Measurements from ENCODE around the gene LRRC39.

LRRC39 gene

DNA sequence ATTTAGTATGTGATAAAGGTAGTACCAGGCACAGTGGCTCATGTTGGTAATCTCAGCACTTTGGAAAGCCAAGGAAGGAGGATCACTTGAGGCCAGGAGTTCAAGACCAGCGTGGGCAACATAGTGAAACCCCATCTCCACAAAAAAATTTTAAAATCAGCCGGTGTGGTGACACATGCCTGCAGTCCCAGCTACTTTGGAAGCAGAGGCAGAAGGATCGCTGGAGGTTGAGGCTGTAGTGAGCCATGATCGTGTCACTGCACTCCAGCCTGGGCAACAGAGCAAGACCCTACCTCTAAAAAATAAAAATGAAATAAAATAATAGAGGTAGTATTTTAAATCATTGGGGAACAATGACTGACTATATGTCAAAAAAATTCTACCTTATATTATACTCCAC is 62.5 kb downstream of the LRRC39 start:
- Histone ChIP-seq H3K9me2 (ENCODE audit: low read depth, low read length) (no peaks in the 10 kb centered on the region), H2AFZ (ENCODE audit: low read length) (no peak overlapping the region), H3K27ac (ENCODE audit: low read depth, low read length, poor library complexity, severe bottlenecking) (no peak overlapping the region), H3K36me3 (ENCODE audit: insufficient read depth, low read length) (peaks cover 66% of the 10 kb centered on the region), H4K20me1 (ENCODE audit: insufficient read depth, low read length) (no peaks in the 10 kb centered on the region), H3K4me3 (ENCODE audit: low read depth, low read length, poor library complexity, severe bottlenecking) (no peak overlapping the region), H3K9me3 (ENCODE audit: low read length) (no peaks in the 10 kb centered on the region), H3K27me3 (ENCODE audit: insufficient read depth, low read length) (no peaks in the 10 kb centered on the region), H3K9ac (ENCODE audit: low read length) (no peak overlapping the region), H3K79me2 (ENCODE audit: insufficient read depth, low read length) (no peaks in the 10 kb centered on the region), H3F3A (ENCODE audit: insufficient read depth, low read length) (no peaks in the 10 kb centered on the region), H3K4me1 (ENCODE audit: insufficient read depth, low read length, severe bottlenecking) (no peaks in the 10 kb centered on the region), H3K4me2 (ENCODE audit: low read length) (no peak overlapping the region)
- TF ChIP-seq, protein P1, sequence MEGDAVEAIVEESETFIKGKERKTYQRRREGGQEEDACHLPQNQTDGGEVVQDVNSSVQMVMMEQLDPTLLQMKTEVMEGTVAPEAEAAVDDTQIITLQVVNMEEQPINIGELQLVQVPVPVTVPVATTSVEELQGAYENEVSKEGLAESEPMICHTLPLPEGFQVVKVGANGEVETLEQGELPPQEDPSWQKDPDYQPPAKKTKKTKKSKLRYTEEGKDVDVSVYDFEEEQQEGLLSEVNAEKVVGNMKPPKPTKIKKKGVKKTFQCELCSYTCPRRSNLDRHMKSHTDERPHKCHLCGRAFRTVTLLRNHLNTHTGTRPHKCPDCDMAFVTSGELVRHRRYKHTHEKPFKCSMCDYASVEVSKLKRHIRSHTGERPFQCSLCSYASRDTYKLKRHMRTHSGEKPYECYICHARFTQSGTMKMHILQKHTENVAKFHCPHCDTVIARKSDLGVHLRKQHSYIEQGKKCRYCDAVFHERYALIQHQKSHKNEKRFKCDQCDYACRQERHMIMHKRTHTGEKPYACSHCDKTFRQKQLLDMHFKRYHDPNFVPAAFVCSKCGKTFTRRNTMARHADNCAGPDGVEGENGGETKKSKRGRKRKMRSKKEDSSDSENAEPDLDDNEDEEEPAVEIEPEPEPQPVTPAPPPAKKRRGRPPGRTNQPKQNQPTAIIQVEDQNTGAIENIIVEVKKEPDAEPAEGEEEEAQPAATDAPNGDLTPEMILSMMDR (IDR thresholded peaks at IDR 0.05; ENCODE audit: low read length), result no peak

DNA sequence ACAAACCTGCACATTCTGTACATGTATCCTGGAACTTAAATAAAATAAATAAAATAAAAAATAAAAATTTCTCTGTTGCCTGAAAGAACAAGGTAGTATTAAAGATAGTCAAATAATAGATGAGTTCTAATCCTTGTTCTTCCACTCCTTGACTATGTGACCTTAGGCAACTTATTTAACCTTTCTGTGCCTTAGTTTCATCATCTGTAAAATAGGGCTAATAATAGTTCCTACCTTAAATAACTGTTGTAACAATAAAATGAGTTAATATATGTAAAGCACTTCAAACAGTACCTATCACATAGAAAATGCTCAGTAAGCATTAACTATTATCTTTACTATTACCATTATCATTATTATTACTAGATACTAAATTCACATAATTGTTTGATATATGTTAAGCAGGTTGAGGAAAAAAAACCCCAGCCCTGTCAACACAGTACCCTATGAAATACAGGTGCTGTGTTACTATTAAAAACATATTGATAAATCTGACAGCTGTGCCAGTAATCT is 68.4 kb downstream of the LRRC39 start:
- Histone ChIP-seq H3F3A (ENCODE audit: insufficient read depth, low read length) (no peaks in the 10 kb centered on the region), H2AFZ (ENCODE audit: low read length) (no peak overlapping the region), H3K9me2 (ENCODE audit: low read depth, low read length) (no peaks in the 10 kb centered on the region), H3K9me3 (ENCODE audit: low read length) (no peaks in the 10 kb centered on the region), H3K27me3 (ENCODE audit: insufficient read depth, low read length) (no peaks in the 10 kb centered on the region), H3K4me2 (ENCODE audit: low read length) (no peak overlapping the region), H3K27ac (ENCODE audit: low read depth, low read length, poor library complexity, severe bottlenecking) (no peak overlapping the region), H3K36me3 (ENCODE audit: insufficient read depth, low read length) (peaks cover 55% of the 10 kb centered on the region), H3K4me1 (ENCODE audit: insufficient read depth, low read length, severe bottlenecking) (no peaks in the 10 kb centered on the region), H3K79me2 (ENCODE audit: insufficient read depth, low read length) (no peaks in the 10 kb centered on the region), H3K4me3 (ENCODE audit: low read depth, low read length, poor library complexity, severe bottlenecking) (no peak overlapping the region), H4K20me1 (ENCODE audit: insufficient read depth, low read length) (no peaks in the 10 kb centered on the region), H3K9ac (ENCODE audit: low read length) (no peak overlapping the region)
- TF ChIP-seq, protein P1 (IDR thresholded peaks at IDR 0.05; ENCODE audit: low read length), result no peak
- no peak for TF ChIP-seq EZH2 (IDR thresholded peaks at IDR 0.05; ENCODE audit: borderline replicate concordance, low read length)

DNA sequence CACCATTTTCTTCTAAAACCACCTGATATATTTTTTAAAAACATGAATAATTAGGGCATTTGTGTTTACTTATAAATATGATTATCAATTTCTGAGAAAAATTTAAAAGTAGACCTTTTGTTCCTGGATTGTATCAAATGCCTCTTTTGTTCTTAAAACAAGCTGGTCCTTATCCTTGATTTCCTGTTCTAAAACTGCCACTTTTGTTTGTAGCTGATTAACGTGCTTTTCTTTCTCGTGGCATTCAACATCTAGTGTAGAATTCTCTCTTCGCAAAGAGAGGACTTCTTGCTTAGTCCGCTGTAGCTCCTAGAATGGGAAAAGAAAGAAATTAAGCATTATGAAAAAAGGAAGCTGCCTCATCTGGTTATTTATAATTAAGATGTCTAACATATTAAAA is 70.4 kb downstream of the LRRC39 start:
- Histone ChIP-seq H3K36me3 (ENCODE audit: insufficient read depth, low read length) (peaks cover 64% of the 10 kb centered on the region), H3K79me2 (ENCODE audit: insufficient read depth, low read length) (no peaks in the 10 kb centered on the region), H3K27me3 (ENCODE audit: insufficient read depth, low read length) (no peaks in the 10 kb centered on the region), H3K27ac (ENCODE audit: low read depth, low read length, poor library complexity, severe bottlenecking) (no peak overlapping the region), H3K4me1 (ENCODE audit: insufficient read depth, low read length, severe bottlenecking) (no peaks in the 10 kb centered on the region), H2AFZ (ENCODE audit: low read length) (no peak overlapping the region), H3K4me3 (ENCODE audit: low read depth, low read length, poor library complexity, severe bottlenecking) (no peak overlapping the region), H4K20me1 (ENCODE audit: insufficient read depth, low read length) (no peaks in the 10 kb centered on the region), H3F3A (ENCODE audit: insufficient read depth, low read length) (no peaks in the 10 kb centered on the region), H3K9me3 (ENCODE audit: low read length) (no peaks in the 10 kb centered on the region), H3K9ac (ENCODE audit: low read length) (no peak overlapping the region), H3K4me2 (ENCODE audit: low read length) (no peak overlapping the region), H3K9me2 (ENCODE audit: low read depth, low read length) (no peaks in the 10 kb centered on the region)
- TF ChIP-seq, protein P1 (IDR thresholded peaks at IDR 0.05; ENCODE audit: low read length), result no peak
- no peak for TF ChIP-seq EZH2 (IDR thresholded peaks at IDR 0.05; ENCODE audit: borderline replicate concordance, low read length)
